GM12875 (cell line): ENCODE results near the gene DLL1.

Experiments used
- H3K4me3 ChIP-seq: one replicate; pipeline ENCODE4 v1.5.1; 2011; ENCODE audit warnings: low read depth, low read length, control low read depth
- CTCF ChIP-seq: IDR thresholded peaks from 2 replicates; pipeline ENCODE4 v1.5.1; 2011; ENCODE audit warnings: low read depth, mild to moderate bottlenecking, control low read depth, inconsistent platforms, low read length, moderate library complexity, borderline replicate concordance; ENCODE audit not compliant: insufficient read depth

The DLL1 gene

GRCh38 chr6:170248111-170248805, 42.6 kb downstream of the DLL1 start:
- no peak for TF ChIP-seq CTCF
- H3K4me3 ChIP-seq: no peak overlapping the region

- H3K4me3 ChIP-seq: no peak overlapping the region
- TF ChIP-seq CTCF: no peak
These were observed 43.6 kb downstream of the DLL1 start for GRCh38 chr6:170247178-170247701.

GRCh38 chr6:170245475-170245992, 45.3 kb downstream of the DLL1 start:
- TF ChIP-seq CTCF: no peak
- H3K4me3 ChIP-seq: no peak overlapping the region

- no peak for TF ChIP-seq CTCF
- no peak overlapping the region for H3K4me3 ChIP-seq
These were observed 46.0 kb downstream of the DLL1 start for GRCh38 chr6:170244721-170245474.

GRCh38 chr6:170243791-170244291, 47.0 kb downstream of the DLL1 start:
- no peak for TF ChIP-seq CTCF
- H3K4me3 ChIP-seq: no peak overlapping the region

- no peak for TF ChIP-seq CTCF
- no peak overlapping the region for H3K4me3 ChIP-seq
These were observed 47.5 kb downstream of the DLL1 start for GRCh38 chr6:170243386-170243785.
